ENCODE results near the gene DUSP22. TPM values are rescaled to one million over a fixed set of nuclear protein-coding genes. Genes with fewer than 3 reads are reported as not detected.

Gene DUSP22
- total RNA-seq, 4 donors from 2014 or later, result 67.0 to 97.3 (median 78.0) TPM

DNA sequence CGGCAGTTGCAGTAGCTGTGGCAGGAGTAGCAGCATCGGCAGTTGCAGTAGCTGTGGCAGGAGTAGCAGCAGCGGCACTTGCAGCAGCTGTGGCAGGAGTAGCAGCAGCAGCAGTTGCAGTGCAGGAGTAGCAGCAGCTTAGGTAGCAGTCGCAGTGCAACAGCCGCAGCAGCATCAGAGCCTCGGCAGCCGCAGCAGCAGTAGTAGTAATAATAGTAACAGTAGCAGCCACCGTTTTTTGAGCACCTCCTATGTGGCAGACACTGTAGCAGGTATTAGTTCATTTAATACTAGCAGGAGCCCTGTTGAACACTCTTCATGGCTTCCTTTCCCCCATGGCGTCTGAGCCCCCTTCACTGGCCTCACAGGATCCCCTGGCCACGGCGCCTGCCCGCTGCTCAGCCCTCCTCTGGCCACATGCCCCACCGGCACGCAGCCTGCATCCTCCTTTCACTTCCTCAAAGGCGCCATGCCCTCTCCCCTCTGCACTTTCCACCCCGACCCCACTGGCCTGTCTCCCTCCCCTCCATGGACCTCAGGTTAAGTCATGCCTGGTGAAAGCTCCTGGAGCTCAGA is 80.1 kb downstream of the DUSP22 start:
- WGBS, 2 donors (ENCODE audit: low coverage in 1 of 2), result 55 to 72% methylated on average over 16 of the region's 16 CpGs
- peaks cover 0 to 7% (median 0%) of the 10 kb centered on the region in 3 donors for H3K4me1 ChIP-seq
- no peaks in the 10 kb centered on the region for H3K36me3 ChIP-seq
- no peak overlapping the region for H3K27ac ChIP-seq
- H3K27me3 ChIP-seq, result peaks cover 88% of the 10 kb centered on the region
- no peaks in the 10 kb centered on the region for H3K9me3 ChIP-seq
- TF ChIP-seq EP300 (IDR thresholded peaks at IDR 0.05) (no peak), POLR2A (IDR thresholded peaks at IDR 0.05) (no peak), POLR2AphosphoS5 (IDR thresholded peaks at IDR 0.05) (no peak), CTCF (IDR thresholded peaks at IDR 0.05) (no peak)
- no peak overlapping the region for H3K4me3 ChIP-seq
- ATAC-seq, result no peak

DNA sequence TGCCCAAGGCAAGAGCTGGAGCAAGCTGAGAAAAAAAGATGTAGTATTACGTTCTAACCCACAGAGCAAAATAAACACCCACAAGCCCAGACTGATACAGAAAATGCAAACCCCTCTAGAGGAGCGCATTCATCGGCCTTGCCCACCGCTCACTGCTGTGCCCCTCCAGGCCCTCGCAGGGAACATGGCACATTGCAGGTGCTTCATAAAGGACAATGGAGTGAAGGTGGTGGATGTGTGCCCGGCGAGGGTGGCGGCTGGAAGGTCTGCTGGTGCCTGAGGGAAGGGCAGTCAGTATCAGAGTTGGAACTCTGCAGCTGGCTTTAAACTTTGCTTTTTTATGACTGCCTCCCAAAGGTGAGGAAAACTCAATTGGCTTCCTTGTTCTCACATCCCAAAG is 80.7 kb downstream of the DUSP22 start:
- ATAC-seq, result no peak
- Histone ChIP-seq H3K36me3 (no peaks in the 10 kb centered on the region), H3K4me3 (no peak overlapping the region), H3K9me3 (no peaks in the 10 kb centered on the region), H3K4me1 (peaks cover 0 to 7% (median 0%) of the 10 kb centered on the region in 3 donors), H3K27ac (no peak overlapping the region), H3K27me3 (peaks cover 88% of the 10 kb centered on the region)
- no peak for TF ChIP-seq CTCF (IDR thresholded peaks at IDR 0.05)
- TF ChIP-seq POLR2A (IDR thresholded peaks at IDR 0.05), result no peak
- no peak for TF ChIP-seq EP300 (IDR thresholded peaks at IDR 0.05)
- no peak for TF ChIP-seq POLR2AphosphoS5 (IDR thresholded peaks at IDR 0.05)
- 72 to 74% methylated on average over 7 to 8 of the region's 8 CpGs for WGBS, 2 donors (ENCODE audit: low coverage in 1 of 2)

DNA sequence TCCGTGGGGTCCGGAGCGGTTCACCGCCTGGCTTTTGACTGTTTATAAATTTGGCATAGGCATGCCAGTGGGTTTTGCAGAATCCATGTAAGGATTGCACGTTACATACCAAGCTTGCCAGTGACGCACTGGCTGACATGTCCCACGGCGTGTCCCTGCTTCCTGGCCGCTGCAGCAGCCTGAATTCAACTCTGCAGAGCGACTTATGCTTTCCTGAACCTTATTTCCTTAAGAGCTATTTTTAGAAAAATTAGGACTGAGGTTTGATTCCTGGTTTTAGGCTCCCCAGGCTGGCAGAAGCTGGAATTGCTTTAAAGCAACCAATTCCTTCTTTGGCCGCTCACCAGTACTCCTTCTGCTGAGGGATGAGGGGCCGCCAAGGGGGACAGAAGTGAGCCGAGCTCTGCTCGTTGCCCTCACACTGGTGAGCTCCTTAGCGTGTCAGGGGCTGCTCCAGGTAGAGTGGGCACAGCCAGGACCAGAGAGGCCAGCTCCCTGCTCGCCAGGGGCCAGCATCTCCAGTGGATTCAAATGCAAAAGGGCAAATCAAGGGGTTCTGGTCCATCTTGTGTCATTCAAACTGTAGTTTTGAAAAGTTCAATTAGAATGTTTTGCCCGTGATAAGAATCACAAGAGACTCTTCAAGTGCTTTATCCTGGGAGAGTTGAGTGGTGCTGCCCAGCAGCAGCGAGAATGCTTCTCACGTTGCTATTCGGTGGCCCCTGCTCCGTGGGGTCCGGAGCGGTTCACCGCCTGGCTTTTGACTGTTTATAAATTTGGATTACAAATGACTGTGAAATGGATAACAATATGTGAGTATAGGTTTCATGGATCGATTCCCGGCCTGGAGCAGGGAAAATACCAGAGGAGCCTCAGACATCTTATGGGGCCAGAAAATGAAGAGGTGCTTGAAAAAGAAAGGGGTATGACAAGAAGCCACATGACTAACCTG is 81.8 kb downstream of the DUSP22 start:
- Histone ChIP-seq H3K4me3 (no peak overlapping the region), H3K9me3 (no peaks in the 10 kb centered on the region), H3K4me1 (peaks cover 0 to 7% (median 0%) of the 10 kb centered on the region in 3 donors), H3K27ac (no peak overlapping the region), H3K27me3 (peaks cover 88% of the 10 kb centered on the region), H3K36me3 (no peaks in the 10 kb centered on the region)
- TF ChIP-seq CTCF (IDR thresholded peaks at IDR 0.05) (peak in 1 of 4 experiments; percentile 5), POLR2A (IDR thresholded peaks at IDR 0.05) (no peak), POLR2AphosphoS5 (IDR thresholded peaks at IDR 0.05) (no peak), EP300 (IDR thresholded peaks at IDR 0.05) (no peak)
- no peak for ATAC-seq
- 53 to 65% methylated on average over 24 to 26 of the region's 26 CpGs for WGBS, 2 donors (ENCODE audit: low coverage in 1 of 2)

GRCh38 chr6:374956-375355 is 82.7 kb downstream of the DUSP22 start:
- Histone ChIP-seq H3K27ac (no peak overlapping the region), H3K27me3 (peaks cover 88% of the 10 kb centered on the region), H3K9me3 (no peaks in the 10 kb centered on the region), H3K4me1 (peaks cover 0 to 7% (median 0%) of the 10 kb centered on the region in 3 donors), H3K36me3 (no peaks in the 10 kb centered on the region), H3K4me3 (no peak overlapping the region)
- WGBS, 2 donors (ENCODE audit: low coverage in 1 of 2), result 73 to 93% methylated on average over 5 to 8 of the region's 8 CpGs
- no peak for ATAC-seq
- TF ChIP-seq CTCF (IDR thresholded peaks at IDR 0.05), result no peak
